NCI-H2171 treated with DMSO at 0.1 percent for 48 hours (cell line): ENCODE data around the gene CACNA1H.

Experiments used
- DNase-seq: peaks from one replicate; lab custom pipeline; 2025; lab: John Stamatoyannopoulos, UW

Gene CACNA1H

DNA sequence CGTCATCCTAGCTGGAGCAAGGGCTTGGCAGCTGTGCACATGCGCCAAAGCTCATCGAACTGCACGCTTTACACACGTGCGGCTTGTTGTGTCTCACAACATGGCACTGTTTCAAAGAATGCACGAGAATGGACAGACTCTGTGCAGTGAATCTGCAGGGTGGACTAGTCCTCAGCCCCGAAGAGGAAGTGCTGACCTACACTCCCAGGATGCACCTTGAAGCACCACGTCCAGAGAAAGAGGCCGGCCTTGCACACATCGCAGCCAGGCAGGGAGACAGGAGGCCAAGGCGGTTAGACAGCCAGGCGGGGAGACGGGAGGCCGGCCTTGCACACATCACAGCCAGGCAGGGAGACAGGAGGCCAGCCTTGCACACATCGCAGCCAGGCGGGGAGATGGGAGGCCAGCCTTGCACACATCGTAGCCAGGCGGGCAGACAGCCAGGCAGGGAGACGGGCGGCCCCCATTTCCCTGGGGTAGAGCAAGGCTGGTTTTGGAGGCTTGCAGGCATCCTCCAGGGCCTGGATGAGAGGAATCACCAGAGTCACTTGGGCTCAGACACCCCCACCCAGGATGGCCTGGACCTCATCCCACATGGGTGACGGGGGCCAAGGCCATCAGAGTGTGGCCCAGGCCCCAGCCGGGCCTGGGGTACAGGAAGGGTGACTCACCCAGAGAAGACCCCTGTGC is 9.0 kb upstream of the CACNA1H start:
- no peak for DNase-seq

DNA sequence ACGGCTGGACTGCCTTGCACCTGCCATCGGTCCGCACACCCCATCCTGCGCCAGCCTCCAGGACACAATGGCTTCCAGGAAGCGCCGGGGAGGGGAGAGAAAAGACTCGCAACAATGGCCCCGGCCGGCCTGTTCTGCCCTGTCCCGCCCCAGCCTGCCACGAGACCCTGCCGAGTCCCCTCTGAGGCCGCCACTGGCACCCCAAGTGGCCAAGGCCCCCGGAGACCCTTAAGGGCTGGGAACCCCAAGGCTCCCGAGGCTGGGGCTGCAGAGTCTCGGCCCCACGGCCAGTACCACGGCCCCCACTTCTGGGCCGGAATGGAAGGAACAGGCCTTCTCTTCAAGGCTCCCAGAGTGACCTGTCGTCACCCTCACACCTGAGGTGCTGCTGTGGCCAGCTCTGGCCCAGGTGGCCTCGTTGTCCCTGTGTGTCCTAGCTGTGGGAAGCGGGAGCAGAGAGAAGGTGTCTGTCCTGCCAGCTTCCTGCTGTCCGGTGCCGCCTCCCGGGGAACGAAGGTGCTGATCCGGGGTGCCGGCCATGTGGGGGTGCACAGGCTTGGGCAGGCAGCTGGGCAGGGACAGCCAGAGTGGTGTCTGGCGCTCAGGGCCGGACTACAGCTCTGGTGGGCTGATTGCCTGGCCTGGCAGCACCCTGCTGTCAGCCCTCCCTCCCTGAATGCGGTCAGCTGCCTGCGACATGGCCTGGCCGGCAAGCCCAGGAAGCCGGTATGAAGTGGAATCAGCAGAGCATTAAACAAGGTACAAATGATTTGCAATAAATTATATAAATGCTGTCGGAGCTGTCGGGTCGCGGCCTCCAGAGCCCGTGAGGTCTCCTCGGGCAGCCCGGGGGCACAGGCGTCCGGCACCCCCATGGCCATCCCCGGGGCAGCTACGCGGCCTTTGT is 8.2 kb upstream of the CACNA1H start:
- DNase-seq, result no peak

DNA sequence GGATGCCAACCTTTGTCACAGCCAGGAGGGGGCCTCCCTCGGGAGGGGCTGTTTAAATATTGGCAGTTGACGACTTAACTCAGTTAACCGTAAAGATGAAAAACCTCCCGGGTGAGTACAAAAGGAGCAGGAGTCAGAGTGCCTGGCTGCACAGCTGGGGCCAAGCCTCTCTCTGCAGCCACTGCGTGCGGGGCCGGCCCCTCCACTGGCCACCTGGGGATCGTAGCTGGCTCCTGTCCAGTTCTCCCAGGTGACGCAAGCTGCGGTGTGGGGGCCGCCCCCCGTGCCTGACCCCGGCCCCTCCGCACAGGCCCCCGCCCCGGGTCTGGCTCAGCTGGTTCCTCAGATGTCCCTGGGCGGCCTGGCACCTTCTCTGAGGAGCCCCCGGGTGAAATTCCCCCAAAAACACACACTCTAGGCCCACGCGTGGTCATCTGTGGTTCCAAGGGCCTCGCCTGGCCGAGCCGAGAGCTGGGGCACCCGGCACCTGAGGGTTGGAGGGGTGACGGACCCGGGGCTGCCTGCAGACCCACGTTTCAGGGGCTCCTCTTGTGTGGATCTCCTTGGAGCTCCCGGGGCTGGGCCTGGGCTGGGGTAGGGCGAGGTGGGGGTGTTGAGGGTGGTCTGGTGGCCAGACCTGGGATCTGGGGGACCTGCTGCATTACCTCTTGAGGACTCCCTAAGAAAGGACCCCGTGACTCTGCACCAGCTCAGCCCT is 7.4 kb upstream of the CACNA1H start:
- DNase-seq, result no peak

DNA sequence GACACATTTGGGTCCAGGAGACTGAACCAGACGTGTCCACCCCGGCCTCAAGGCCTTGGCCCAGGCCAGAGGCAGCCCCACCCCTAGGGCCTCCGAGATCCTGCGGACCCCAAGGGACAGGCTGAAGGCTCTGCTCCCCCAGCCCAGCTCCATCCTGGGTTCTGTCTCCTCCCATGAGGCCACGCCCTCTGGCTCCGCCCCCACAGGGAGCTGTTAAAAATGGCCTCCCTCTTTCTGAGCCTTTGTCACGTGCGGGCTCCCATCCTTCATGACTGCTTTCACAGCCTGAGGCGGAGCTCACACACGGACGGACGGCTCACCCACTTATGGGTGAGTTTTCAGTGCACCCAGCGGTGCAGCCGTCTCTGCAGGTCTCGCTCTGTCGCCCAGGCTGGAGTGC is 6.5 kb upstream of the CACNA1H start:
- DNase-seq, result no peak

DNA sequence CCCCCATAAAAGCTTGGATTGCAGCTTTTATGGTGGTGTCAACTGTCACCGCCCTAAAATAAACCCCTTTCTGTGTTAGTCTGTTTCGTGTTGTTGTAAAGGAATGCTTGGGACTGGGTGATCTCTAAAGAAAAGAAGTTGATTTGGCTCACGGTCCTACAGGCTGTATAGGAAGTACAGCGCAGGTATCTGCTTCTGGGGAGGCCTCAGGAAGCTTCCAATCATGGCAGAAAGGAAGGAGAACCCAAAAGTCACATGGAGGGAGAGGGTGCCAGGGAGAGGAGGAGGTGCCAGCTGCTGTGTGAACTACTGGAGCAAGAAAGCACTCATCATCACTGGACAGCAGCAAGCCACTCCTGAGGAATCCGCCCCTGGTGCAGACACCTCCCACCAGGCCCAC is 5.9 kb upstream of the CACNA1H start:
- no peak for DNase-seq

DNA sequence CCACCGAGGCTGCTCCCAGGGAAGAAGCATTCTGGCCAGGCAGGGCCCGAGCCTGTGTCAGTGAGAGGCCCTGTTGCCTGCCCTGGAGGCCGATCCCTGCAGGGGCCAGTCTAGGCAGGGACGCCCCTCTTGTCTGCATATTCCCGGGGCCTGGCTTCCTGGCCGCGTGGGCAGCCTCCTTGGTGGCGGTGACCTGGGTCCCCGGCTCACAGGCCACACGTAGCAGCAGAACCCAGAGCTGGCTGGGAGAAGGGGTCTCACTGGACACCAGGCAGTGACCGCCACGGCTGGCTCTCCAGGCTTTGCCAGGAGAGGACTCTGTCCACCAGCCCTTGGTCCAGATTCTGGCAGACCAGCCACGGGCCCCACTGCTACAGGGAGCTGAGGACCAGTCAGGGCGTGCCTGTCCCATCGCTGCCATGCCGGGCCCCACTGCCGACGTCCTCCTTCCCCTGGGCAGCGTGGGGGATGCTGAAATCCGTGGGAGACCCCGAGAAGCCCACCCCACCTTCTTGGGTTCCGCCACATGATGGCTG is 3.7 kb upstream of the CACNA1H start:
- no peak for DNase-seq

DNA sequence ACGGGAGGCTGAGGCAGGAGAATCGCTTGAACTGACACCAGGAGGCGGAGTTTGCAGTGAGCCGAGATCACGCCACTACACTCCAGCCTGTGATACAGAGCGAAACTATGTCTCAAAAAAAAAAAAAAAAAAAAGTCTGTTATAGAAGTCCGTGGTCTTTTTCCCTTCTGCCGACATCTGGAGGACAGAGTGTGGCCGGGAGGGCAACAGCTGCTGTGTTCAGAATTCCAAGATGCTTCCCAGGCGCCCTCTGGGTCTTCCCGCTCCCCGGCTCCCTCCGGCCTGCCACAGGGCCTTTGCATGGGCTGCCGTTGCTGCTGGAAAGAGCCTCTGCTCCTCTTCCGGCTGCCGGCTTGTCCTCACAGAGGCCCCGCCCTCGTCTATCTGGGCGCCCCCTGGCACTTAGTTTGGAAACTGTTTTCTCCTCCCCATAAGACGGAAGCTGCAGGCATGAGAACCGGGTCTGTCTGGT is 2.4 kb upstream of the CACNA1H start:
- peak; percentile 44 for DNase-seq

DNA sequence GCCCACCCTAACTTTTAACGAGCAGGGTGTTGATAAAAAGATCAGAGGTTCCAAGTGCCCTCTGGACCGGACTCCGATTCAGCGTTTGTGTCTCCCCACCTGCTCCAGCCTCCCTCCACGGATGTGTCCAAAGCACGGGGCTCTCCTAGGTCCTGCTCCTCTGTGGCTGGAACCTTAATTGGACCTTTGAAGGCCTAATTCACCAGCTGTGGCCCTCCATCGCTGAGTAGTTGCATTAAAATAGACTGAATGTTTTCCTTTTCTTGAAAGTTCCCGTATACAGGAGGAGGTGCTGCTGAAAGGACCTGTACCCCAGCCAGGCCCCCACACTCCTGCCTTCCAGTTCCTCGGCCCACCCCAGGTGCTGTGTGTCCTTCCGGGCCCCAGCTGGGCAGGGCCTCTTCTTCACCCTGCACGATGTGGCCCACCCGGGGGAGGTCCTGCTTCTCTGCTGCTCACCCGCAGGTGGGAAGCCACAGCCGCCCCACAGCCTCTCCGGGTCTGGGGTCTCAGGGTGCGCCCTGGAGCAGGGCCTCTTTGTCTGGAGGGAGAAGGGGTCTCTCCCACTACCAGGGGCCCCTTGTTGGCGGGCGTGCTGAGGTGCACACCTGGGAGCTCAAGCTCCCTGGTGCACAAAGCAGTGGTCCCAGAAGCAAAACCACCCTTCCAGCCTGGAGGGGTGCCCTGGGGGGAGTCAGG is 1.3 kb upstream of the CACNA1H start:
- no peak for DNase-seq

DNA sequence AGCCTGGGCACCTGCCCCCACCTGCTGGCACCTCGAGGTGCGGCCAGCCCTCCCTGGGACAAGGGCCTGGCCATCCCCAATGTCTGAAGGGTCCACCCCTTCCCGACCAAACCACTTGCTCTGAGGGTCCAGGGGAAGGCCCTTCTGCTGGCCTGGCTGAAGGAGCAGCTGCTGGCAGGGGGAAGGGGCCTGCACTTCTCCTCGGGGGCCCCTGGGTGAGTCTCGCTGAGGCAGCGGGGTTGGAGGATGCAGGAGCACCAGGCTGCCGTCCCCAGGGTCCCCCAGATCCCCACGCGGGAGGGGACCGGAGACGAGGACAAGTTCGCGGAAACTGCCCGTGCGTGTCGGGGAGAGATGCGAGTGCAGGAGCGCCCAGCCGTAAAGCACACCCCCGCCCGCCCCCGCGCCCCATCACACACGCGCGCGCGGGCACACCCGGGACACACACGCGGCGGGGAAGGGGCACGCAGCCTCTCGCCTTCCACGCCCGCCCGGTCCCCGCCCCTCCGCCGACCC is 725 bp upstream of the CACNA1H start:
- DNase-seq, result no peak

DNA sequence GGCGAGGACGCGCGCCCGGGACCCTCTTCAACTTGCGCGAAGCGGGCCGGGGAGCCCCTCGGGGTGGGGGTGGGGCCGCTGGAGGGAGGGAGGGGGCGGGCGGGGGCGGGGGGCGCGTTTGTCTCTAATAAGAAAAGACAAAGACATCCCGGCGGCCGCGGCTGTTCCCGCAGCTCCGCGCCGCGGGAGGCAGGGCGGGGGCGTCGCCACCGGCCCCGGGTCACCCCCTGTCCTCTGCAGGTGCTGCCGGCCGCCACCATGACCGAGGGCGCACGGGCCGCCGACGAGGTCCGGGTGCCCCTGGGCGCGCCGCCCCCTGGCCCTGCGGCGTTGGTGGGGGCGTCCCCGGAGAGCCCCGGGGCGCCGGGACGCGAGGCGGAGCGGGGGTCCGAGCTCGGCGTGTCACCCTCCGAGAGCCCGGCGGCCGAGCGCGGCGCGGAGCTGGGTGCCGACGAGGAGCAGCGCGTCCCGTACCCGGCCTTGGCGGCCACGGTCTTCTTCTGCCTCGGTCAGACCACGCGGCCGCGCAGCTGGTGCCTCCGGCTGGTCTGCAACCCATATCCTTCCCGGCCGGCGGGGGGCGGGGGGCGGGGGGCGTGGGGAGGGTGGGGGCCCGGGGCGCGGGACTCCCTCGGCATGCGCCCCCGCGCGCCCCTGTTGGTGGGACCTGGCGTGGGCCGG is 714 bp downstream of the CACNA1H start:
- no peak for DNase-seq

DNA sequence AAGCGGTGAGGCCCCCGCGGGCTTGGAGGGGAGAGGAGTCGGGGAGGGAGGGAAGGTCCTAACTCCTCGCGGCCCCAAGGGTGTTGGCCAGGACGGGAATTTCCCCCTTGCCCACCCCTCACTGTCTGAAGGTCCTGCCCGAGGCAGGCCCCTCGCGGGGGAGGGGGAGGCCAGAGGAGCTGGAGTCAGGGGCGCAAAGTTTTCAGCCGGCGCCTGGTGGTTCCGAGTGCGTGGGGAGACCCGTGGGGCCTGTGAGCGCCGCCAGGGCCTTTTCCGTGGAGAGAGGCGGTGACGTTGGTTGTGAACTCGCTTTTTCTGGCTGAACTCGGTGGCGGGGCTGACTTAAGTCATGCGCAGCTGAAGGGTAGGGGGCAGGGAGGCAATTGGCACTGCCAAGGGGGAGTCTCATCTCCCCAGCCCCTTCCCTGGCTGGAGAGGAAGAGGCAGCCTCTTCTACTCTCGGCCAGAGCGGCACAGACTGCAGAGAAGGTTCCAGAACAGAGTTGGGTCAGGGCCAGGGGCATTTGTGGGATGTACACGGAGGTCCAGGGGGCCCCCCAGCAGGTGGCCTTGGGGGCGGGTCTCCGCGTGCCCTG is 1.5 kb downstream of the CACNA1H start:
- DNase-seq, result no peak

DNA sequence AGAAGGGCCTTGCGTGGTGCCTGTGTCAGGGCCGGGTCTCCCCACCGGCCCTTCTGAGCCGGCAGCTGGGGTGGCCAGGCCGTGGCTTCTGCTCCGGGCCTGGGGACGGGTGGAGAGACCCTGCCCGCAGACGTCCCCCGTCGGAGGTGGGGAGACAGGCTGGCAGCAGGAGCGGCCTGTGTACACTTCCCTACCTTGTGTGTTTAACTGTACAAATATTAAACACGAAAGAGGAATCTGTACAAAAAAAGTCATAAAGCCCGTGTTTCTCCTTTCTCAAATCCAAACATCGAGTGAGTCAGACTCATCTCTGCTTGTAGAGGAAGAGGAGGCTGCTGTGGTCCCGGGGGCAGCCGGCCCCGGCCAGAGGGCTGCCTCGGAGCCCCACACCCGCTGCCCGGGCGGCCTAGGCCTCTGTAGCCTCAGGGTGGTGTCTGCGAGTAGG is 2.0 kb downstream of the CACNA1H start:
- no peak for DNase-seq

DNA sequence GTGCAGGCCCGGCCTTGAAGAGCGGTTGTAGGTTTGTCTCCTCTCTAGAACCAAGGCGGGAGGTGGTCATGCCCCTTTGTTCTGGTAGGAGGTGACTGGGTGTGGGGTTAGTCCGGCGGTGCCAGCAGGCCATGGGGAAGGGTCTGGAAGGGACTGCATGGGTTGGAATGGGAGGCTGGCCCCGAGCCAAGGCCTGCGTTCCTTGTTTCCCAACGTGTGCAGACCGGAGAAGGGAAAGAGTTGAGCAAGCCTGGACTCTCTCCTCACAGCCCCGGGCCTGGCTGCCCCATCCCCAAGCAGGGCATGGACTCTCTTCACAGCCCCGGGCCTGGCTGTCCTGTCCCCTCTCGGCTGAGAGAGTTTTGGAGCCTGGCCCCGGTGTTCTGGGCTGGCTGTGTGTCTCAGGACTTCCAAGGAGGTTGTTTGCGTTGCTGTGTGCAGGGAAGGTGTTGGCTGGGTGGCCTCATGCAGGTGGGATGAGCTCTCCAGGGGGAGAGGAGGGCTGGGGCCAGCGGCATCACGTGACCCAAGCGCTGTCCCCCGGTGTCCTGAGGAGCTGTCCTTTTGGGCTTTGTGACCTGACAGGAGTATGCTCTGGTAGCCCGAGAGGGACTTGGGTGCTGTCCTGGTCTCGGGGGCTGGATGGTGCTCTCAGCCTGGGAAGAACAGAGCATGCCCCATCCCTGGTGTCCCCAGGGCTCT is 2.6 kb downstream of the CACNA1H start:
- no peak for DNase-seq

DNA sequence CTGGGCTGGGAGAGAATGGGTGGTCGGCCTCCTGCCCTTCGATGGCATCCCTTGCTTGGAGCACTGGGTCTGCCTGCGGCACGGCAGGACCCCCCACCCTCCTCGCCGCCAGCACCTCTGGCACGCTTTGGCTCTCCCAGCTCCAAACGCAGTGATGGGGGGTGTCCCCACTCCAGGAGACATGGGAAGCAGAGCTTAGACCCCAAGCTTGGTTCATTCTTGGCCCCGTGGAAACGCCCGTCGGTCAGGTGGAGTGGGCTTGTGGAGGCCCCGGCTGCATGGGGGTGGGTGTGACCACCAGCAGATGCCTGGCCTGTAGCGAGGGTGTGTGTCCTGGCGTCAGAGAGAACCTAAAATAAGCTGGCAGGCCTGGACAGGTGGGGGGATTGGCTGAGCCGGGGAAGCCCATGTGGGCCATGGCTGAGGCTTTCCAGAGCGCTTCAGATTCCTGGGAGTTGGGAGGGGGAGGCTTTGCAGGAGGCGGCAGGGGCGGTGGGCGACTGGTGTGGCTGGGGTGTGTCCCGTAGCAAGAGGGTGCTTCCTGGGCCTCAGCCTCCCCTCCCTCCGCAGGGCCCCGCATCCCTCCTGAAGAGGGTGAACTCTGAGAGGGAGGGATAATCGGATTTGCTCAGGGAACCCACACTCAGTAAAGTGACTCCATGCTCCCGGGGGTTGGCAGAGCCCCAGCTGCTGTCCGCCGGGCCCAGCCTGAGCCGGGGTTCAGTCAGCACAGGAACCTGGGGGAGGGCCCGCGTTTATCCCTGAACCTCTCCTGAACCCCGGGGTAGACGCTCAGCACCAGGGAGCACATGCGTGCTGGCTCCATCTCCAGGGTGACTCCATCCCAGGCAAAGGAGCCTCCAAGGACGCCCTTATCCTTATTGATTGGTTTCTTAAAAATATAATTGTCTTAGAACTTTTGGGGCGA is 3.4 kb downstream of the CACNA1H start:
- no peak for DNase-seq

DNA sequence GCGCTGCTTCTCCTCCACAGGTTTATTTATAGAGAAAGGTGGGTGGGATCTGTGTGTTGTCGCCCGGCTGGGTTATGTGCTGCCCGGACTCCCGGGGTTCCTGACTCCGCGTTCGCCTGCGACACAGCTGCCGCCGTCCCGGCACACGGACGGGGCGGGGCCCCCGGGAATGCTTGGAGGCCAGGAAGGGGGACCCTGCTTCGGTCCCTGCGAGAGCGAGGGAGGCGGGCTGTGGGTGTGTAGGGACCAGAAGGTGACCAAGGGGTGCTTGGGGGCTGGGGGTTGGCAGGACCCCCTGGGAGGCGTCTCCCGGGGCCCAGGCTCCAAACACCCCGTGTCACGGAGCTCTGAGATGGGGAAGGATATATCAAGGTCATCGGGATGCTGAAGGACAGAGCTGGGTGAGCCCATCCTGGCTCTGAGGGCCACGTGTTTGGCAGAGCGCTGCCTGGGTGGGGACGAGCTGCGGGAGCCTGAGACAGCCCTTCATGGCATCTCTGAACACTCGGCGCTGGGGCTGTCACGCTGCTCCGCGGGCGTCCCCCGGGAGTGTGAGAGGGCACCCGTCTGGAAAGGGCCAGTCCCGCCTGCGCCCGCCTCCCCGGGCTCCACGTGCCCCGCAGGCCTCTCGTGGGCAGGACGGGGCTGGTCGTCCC is 4.2 kb downstream of the CACNA1H start:
- peak; percentile 17 for DNase-seq

DNA sequence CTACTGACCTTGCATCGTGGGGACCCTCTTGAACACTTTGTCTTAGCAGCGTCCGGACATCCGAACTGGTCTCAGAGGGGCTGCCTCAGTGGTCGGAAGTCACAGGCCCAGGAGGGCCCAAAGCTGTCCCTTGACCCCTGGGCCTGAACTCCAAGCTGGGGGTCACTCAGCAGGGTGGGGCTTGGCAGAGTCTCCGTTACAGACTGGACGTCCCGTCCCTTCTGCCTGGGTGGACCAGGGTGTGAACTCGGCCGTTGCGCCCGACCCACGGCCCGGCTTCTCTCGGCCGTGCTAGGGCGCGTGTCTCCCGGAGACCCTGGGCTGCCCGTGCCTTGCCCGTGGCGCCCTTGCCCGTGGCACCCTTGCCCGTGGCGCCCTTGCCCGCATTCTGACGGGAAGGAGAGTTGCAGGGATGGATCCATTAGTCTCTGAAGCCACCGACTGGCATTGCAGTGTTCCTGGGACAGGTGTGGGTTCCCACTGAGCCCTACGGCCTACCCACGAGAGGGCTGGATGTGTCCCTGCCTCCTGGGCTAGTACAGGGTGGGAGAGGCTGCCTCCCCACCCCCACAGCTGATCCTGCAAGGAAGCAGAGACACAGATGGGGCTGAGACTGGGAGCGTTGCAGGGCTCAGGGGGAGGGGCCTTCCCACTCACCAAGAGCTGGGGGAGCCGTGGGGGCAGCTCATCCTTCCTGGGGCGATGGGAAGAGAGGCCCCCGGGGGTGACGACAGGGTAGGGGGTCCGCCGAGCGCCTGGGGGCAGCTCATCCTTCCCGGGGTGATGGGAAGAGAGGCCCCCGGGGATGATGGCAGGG is 4.9 kb downstream of the CACNA1H start:
- DNase-seq, result peak; percentile 38
